Measurements from ENCODE around the gene TENM4. TPM values are rescaled to one million over a fixed set of nuclear protein-coding genes. Genes with fewer than 3 reads are reported as not detected.

TENM4 gene
- total and polyA plus RNA-seq, 4 experiments from 2014 or later, result 0.25 to 0.28 TPM; not detected in 2

- H3K4me3 ChIP-seq (ENCODE audit: low read length in 2 of 2), result no peak overlapping the region
- CTCF ChIA-PET (ENCODE audit: partially characterized antibody), result no interaction called here
- POLR2A ChIA-PET (ENCODE audit: partially characterized antibody), result no interaction called here
- H3K4me3 Mint-ChIP-seq, result no peak overlapping the region
- H3K4me1 ChIP-seq (ENCODE audit: insufficient read depth, low read length), result no peaks in the 10 kb centered on the region
- no peaks in the 10 kb centered on the region for H3K27me3 ChIP-seq (ENCODE audit: insufficient read depth, low read length)
- intact Hi-C loops (cut with micrococcal nuclease), result no loop called here
- peaks cover 0 to 21% (median 5%) of the 10 kb centered on the region in 8 donors for H3K9me3 Mint-ChIP-seq
- no peaks in the 10 kb centered on the region for H3K36me3 ChIP-seq (ENCODE audit: insufficient read depth, low read length)
- H3K36me3 Mint-ChIP-seq, result no peaks in the 10 kb centered on the region
- H3K27ac ChIP-seq (ENCODE audit: low read depth, low read length), result no peak overlapping the region
- H3K27ac Mint-ChIP-seq, result no peak overlapping the region
- no peak for DNase-seq
- H3K27me3 Mint-ChIP-seq, result peaks cover 0 to 3% of the 10 kb centered on the region in 2 donors
- H3K4me1 Mint-ChIP-seq, result no peaks in the 10 kb centered on the region
- H3K9me3 ChIP-seq (ENCODE audit: control insufficient read depth in 1 of 2, low read length in 2 of 2), result no peaks in the 10 kb centered on the region
Observed at GRCh38 chr11:79139900-79140299, 300.9 kb downstream of the TENM4 start.

GRCh38 chr11:79129702-79130101 is 311.1 kb downstream of the TENM4 start:
- Mint-ChIP-seq H3K36me3 (no peaks in the 10 kb centered on the region), H3K27me3 (peaks cover 4 to 5% of the 10 kb centered on the region in 2 donors), H3K9me3 (peaks cover 0 to 30% (median 16%) of the 10 kb centered on the region in 8 donors), H3K27ac (no peak overlapping the region), H3K4me1 (no peaks in the 10 kb centered on the region), H3K4me3 (no peak overlapping the region)
- Histone ChIP-seq H3K9me3 (ENCODE audit: control insufficient read depth in 1 of 2, low read length in 2 of 2) (no peaks in the 10 kb centered on the region), H3K36me3 (ENCODE audit: insufficient read depth, low read length) (no peaks in the 10 kb centered on the region), H3K4me1 (ENCODE audit: insufficient read depth, low read length) (no peaks in the 10 kb centered on the region), H3K4me3 (ENCODE audit: low read length in 2 of 2) (no peak overlapping the region), H3K27me3 (ENCODE audit: insufficient read depth, low read length) (no peaks in the 10 kb centered on the region), H3K27ac (ENCODE audit: low read depth, low read length) (no peak overlapping the region)
- POLR2A ChIA-PET (ENCODE audit: partially characterized antibody), result no interaction called here
- no peak for DNase-seq
- CTCF ChIA-PET (ENCODE audit: partially characterized antibody), result no interaction called here
- intact Hi-C loops (cut with micrococcal nuclease), result no loop called here

GRCh38 chr11:79128291-79128690 is 312.5 kb downstream of the TENM4 start:
- Histone ChIP-seq H3K4me1 (ENCODE audit: insufficient read depth, low read length) (no peaks in the 10 kb centered on the region), H3K27me3 (ENCODE audit: insufficient read depth, low read length) (no peaks in the 10 kb centered on the region), H3K9me3 (ENCODE audit: control insufficient read depth in 1 of 2, low read length in 2 of 2) (no peaks in the 10 kb centered on the region), H3K4me3 (ENCODE audit: low read length in 2 of 2) (no peak overlapping the region), H3K27ac (ENCODE audit: low read depth, low read length) (no peak overlapping the region), H3K36me3 (ENCODE audit: insufficient read depth, low read length) (no peaks in the 10 kb centered on the region)
- CTCF ChIA-PET (ENCODE audit: partially characterized antibody), result no interaction called here
- peaks cover 4 to 5% of the 10 kb centered on the region in 2 donors for H3K27me3 Mint-ChIP-seq
- POLR2A ChIA-PET (ENCODE audit: partially characterized antibody), result no interaction called here
- no peaks in the 10 kb centered on the region for H3K36me3 Mint-ChIP-seq
- H3K4me1 Mint-ChIP-seq, result no peaks in the 10 kb centered on the region
- H3K9me3 Mint-ChIP-seq, result peaks cover 0 to 30% (median 16%) of the 10 kb centered on the region in 8 donors
- H3K4me3 Mint-ChIP-seq, result no peak overlapping the region
- intact Hi-C loops (cut with micrococcal nuclease), result no loop called here
- no peak for DNase-seq
- no peak overlapping the region for H3K27ac Mint-ChIP-seq

- ChIA-PET CTCF (ENCODE audit: partially characterized antibody) (no interaction called here), POLR2A (ENCODE audit: partially characterized antibody) (no interaction called here)
- H3K27me3 Mint-ChIP-seq, result peaks cover 0 to 3% of the 10 kb centered on the region in 2 donors
- no peaks in the 10 kb centered on the region for H3K4me1 Mint-ChIP-seq
- no peaks in the 10 kb centered on the region for H3K4me1 ChIP-seq (ENCODE audit: insufficient read depth, low read length)
- peaks cover 0 to 18% (median 10%) of the 10 kb centered on the region in 8 donors for H3K9me3 Mint-ChIP-seq
- H3K4me3 Mint-ChIP-seq, result no peak overlapping the region
- no peak for DNase-seq
- no peak overlapping the region for H3K27ac ChIP-seq (ENCODE audit: low read depth, low read length)
- H3K27ac Mint-ChIP-seq, result no peak overlapping the region
- intact Hi-C loops (cut with micrococcal nuclease), result no loop called here
- H3K36me3 Mint-ChIP-seq, result no peaks in the 10 kb centered on the region
- no peaks in the 10 kb centered on the region for H3K36me3 ChIP-seq (ENCODE audit: insufficient read depth, low read length)
- no peaks in the 10 kb centered on the region for H3K27me3 ChIP-seq (ENCODE audit: insufficient read depth, low read length)
- H3K4me3 ChIP-seq (ENCODE audit: low read length in 2 of 2), result no peak overlapping the region
- H3K9me3 ChIP-seq (ENCODE audit: control insufficient read depth in 1 of 2, low read length in 2 of 2), result no peaks in the 10 kb centered on the region
Observed at GRCh38 chr11:79122759-79123158, 318.1 kb downstream of the TENM4 start.

- H3K27ac ChIP-seq (ENCODE audit: low read depth, low read length), result no peak overlapping the region
- no peak overlapping the region for H3K4me3 ChIP-seq (ENCODE audit: low read length in 2 of 2)
- H3K9me3 Mint-ChIP-seq, result peaks cover 0 to 11% (median 5%) of the 10 kb centered on the region in 8 donors
- ChIA-PET CTCF (ENCODE audit: partially characterized antibody) (no interaction called here), POLR2A (ENCODE audit: partially characterized antibody) (no interaction called here)
- H3K4me1 Mint-ChIP-seq, result no peaks in the 10 kb centered on the region
- no peak for DNase-seq
- no peak overlapping the region for H3K4me3 Mint-ChIP-seq
- H3K4me1 ChIP-seq (ENCODE audit: insufficient read depth, low read length), result no peaks in the 10 kb centered on the region
- intact Hi-C loops (cut with micrococcal nuclease), result no loop called here
- H3K27me3 ChIP-seq (ENCODE audit: insufficient read depth, low read length), result no peaks in the 10 kb centered on the region
- no peaks in the 10 kb centered on the region for H3K36me3 Mint-ChIP-seq
- H3K9me3 ChIP-seq (ENCODE audit: control insufficient read depth in 1 of 2, low read length in 2 of 2), result no peaks in the 10 kb centered on the region
- H3K36me3 ChIP-seq (ENCODE audit: insufficient read depth, low read length), result no peaks in the 10 kb centered on the region
- H3K27ac Mint-ChIP-seq, result no peak overlapping the region
- peaks cover 0 to 3% of the 10 kb centered on the region in 2 donors for H3K27me3 Mint-ChIP-seq
Observed at GRCh38 chr11:79121351-79121750, 319.5 kb downstream of the TENM4 start.

- peaks cover 0 to 3% (median 0%) of the 10 kb centered on the region in 8 donors for H3K9me3 Mint-ChIP-seq
- no peak for DNase-seq
- Histone ChIP-seq H3K4me1 (ENCODE audit: insufficient read depth, low read length) (no peaks in the 10 kb centered on the region), H3K9me3 (ENCODE audit: control insufficient read depth in 1 of 2, low read length in 2 of 2) (no peaks in the 10 kb centered on the region), H3K27me3 (ENCODE audit: insufficient read depth, low read length) (no peaks in the 10 kb centered on the region), H3K27ac (ENCODE audit: low read depth, low read length) (no peak overlapping the region), H3K36me3 (ENCODE audit: insufficient read depth, low read length) (no peaks in the 10 kb centered on the region), H3K4me3 (ENCODE audit: low read length in 2 of 2) (no peak overlapping the region)
- intact Hi-C loops (cut with micrococcal nuclease), result no loop called here
- POLR2A ChIA-PET (ENCODE audit: partially characterized antibody), result no interaction called here
- H3K4me1 Mint-ChIP-seq, result no peaks in the 10 kb centered on the region
- H3K27ac Mint-ChIP-seq, result no peak overlapping the region
- H3K4me3 Mint-ChIP-seq, result no peak overlapping the region
- H3K27me3 Mint-ChIP-seq, result peaks cover 0 to 3% of the 10 kb centered on the region in 2 donors
- CTCF ChIA-PET (ENCODE audit: partially characterized antibody), result no interaction called here
- no peaks in the 10 kb centered on the region for H3K36me3 Mint-ChIP-seq
Observed at GRCh38 chr11:79119491-79120284, 321.1 kb downstream of the TENM4 start.

GRCh38 chr11:79117488-79117887 is 323.3 kb downstream of the TENM4 start:
- H3K9me3 ChIP-seq (ENCODE audit: control insufficient read depth in 1 of 2, low read length in 2 of 2), result no peaks in the 10 kb centered on the region
- ChIA-PET CTCF (ENCODE audit: partially characterized antibody) (no interaction called here), POLR2A (ENCODE audit: partially characterized antibody) (no interaction called here)
- Mint-ChIP-seq H3K4me1 (no peaks in the 10 kb centered on the region), H3K9me3 (peaks cover 0 to 3% (median 0%) of the 10 kb centered on the region in 8 donors), H3K27ac (no peak overlapping the region), H3K4me3 (no peak overlapping the region), H3K27me3 (peaks cover 0 to 3% of the 10 kb centered on the region in 2 donors), H3K36me3 (no peaks in the 10 kb centered on the region)
- no peaks in the 10 kb centered on the region for H3K36me3 ChIP-seq (ENCODE audit: insufficient read depth, low read length)
- H3K27me3 ChIP-seq (ENCODE audit: insufficient read depth, low read length), result no peaks in the 10 kb centered on the region
- no peak overlapping the region for H3K4me3 ChIP-seq (ENCODE audit: low read length in 2 of 2)
- DNase-seq, result no peak
- no peak overlapping the region for H3K27ac ChIP-seq (ENCODE audit: low read depth, low read length)
- intact Hi-C loops (cut with micrococcal nuclease), result no loop called here
- no peaks in the 10 kb centered on the region for H3K4me1 ChIP-seq (ENCODE audit: insufficient read depth, low read length)

Data from CD4-positive, alpha-beta memory T cell (primary cell).